T-helper 22 cell (primary cell): ENCODE data around the gene ZCCHC24.
A peak's percentile ranks its signal among the peaks of the same experiment; 100 is the strongest.

Experiments
- DNase-seq: peaks from one replicate; pipeline ENCODE4 v3.0.0-alpha.2; 2020; ENCODE audit warnings: low read depth

The ZCCHC24 gene

GRCh38 chr10:79359816-79360498, 85.5 kb downstream of the ZCCHC24 start:
- no peak for DNase-seq

DNA sequence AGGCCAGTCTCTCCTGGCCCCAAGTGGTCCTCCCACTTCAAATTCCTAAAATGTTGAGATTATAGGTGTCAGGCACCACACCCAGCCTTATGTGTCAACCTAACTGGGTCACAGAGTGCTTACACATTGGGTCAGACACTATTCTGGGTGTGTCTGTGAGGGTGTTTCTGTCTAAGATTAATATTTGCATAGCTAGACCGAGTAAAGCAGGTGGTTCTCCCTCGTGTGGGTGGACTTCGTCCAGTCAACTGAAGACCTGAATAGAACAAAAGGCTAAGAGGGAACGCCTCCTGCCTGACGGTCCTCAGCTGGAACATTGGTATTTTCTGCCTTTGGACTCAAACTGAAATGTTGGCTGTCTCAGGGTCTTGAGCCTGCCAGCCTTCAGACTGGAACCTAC, 86.6 kb downstream of the ZCCHC24 start:
- DNase-seq, result no peak

GRCh38 chr10:79357180-79357579, 88.2 kb downstream of the ZCCHC24 start:
- DNase-seq, result no peak

GRCh38 chr10:79356104-79356503, 89.3 kb downstream of the ZCCHC24 start:
- no peak for DNase-seq

- DNase-seq, result no peak
These were observed 89.9 kb downstream of the ZCCHC24 start for GRCh38 chr10:79355420-79356017.

GRCh38 chr10:79354615-79355014, 90.8 kb downstream of the ZCCHC24 start:
- DNase-seq, result no peak

GRCh38 chr10:79354141-79354540, 91.3 kb downstream of the ZCCHC24 start:
- DNase-seq, result no peak

DNA sequence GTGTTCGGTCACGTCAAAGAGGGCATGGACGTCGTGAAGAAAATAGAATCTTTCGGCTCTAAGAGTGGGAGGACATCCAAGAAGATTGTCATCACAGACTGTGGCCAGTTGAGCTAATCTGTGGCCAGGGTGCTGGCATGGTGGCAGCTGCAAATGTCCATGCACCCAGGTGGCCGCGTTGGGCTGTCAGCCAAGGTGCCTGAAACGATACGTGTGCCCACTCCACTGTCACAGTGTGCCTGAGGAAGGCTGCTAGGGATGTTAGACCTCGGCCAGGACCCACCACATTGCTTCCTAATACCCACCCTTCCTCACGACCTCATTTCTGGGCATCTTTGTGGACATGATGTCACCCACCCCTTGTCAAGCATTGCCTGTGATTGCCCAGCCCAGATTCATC, 91.7 kb downstream of the ZCCHC24 start:
- no peak for DNase-seq

DNA sequence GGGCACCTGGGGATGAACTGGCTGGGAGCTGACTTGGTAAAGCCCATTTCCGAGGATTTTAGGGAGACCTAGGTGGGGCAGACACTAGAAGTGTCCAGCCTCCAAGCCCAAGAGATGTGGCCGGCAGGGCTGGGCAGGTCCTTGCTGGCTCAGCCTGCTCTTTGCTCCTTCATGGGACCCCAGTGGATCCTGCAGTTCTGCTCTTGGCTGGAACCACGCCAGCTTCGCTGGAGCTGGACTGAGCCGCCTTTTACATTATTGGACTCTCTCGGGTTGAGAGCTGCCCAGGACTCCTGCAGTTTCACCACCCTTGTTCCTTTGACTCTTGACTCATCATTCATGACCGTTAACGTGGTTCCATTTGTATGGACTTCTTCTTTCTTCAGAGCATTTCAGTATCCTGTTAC, 92.4 kb downstream of the ZCCHC24 start:
- no peak for DNase-seq

DNA sequence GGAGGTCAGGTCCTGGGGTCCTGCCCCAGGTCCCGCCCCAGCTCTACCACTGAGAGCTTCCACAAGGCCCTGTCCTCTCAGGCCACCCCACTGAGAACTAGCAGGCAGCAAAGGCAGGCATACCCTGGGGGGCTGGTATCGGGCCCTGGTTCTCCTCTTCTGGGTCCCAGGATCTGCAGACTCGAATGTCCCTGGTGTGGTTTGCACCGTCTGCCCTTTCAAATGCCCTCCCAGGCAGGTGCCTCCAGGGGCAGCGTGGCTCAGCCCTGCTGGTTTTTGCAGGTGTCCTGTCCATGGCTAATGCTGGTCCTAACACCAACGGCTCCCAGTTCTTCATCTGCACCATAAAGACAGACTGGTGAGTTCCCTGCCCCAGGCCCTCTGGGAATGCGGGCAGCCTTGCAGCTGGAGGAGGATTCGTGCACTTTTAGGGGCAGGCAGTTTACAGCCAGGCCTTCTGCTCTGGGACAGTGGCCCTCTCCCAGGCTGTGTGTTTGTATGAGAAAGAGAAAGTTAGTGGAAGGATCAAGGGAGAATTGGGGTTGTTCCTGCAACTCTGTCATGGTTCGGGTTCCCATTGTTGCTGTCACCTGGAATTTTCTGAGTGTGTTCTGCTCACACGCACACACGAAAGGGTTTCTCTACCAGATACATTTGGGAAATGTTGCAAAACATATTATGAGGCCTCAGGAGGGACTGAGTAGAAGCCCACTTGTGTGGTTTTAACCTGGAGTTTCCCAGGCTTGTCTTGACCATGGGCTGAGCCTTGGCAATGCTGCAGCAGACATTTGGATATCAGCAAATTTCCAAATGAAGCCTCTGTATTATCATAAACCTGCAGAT, 93.2 kb downstream of the ZCCHC24 start:
- DNase-seq, result no peak

GRCh38 chr10:79351332-79351731, 94.1 kb downstream of the ZCCHC24 start:
- DNase-seq, result no peak

GRCh38 chr10:79350407-79351154, 94.8 kb downstream of the ZCCHC24 start:
- DNase-seq, result no peak

- DNase-seq, result no peak
These were observed 95.5 kb downstream of the ZCCHC24 start for GRCh38 chr10:79349766-79350406.

DNA sequence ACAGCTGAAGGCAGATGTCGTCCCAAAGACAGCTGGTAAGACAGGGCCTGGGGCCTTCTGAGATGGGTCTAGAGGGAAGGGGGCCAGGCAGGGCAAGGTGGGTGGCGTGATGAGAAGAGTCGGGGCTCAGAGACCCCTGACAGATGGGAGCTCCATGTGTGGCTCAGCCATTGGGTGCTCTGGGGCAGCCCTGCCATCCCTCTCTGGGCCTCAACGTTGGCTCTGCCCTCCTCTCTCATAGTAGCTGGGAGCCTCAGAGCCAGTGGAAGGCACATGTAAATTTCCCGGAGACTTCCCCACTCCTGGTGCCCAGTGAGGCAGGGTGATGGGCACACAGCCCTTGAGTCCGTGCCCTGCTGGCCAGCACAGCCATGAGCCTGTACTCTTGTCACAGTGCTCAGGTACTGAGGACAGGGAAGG, 96.3 kb downstream of the ZCCHC24 start:
- DNase-seq, result no peak

DNA sequence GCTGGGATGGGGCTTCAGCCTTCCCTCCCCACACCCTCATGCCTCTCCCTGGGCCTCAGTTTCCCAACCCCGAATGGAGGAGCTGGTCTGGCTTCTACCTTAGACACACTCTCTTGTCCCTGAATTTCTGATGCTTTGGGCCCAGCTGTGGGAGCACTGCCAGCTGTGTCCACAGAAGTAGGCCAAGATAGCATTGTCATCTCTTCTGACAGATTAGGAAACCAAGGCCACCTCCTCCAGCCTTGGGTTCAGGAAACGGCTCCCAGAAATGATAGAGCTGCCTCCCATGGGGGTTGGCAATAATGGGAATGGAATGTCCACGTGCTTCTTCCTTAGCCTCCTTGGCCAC, 96.8 kb downstream of the ZCCHC24 start:
- DNase-seq, result no peak

- peak; percentile 58 for DNase-seq
These were observed 97.4 kb downstream of the ZCCHC24 start for GRCh38 chr10:79347894-79348639.

DNA sequence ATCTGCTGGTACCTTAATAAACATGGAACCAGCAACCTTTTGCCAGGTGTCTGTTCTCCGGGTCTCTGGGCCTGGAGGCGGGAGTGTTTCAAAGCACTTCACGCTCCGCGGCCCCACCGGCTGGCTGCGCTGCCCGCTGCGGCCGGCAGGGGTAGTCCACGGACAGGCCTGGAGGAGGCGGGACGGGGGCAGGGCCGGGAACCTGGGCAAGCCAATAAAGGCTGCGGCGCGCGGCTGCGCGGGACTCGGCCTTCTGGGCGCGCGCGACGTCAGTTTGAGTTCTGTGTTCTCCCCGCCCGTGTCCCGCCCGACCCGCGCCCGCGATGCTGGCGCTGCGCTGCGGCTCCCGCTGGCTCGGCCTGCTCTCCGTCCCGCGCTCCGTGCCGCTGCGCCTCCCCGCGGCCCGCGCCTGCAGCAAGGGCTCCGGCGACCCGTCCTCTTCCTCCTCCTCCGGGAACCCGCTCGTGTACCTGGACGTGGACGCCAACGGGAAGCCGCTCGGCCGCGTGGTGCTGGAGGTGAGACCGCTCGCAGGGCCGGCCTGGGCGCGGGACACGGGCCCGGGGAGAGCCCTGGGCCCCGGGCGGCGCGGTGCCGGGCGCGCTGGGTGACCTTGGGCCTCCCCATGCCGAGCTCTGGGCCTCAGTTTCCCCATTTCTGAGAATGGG, 98.1 kb downstream of the ZCCHC24 start, which contains the start of gene PPIF:
Gene PPIF, plus strand, starts transcription at position 244 of the 668 bp plus-strand sequence. Its CDS starts 80 bp downstream, at position 324.
- peak; percentile 87 for DNase-seq

DNA sequence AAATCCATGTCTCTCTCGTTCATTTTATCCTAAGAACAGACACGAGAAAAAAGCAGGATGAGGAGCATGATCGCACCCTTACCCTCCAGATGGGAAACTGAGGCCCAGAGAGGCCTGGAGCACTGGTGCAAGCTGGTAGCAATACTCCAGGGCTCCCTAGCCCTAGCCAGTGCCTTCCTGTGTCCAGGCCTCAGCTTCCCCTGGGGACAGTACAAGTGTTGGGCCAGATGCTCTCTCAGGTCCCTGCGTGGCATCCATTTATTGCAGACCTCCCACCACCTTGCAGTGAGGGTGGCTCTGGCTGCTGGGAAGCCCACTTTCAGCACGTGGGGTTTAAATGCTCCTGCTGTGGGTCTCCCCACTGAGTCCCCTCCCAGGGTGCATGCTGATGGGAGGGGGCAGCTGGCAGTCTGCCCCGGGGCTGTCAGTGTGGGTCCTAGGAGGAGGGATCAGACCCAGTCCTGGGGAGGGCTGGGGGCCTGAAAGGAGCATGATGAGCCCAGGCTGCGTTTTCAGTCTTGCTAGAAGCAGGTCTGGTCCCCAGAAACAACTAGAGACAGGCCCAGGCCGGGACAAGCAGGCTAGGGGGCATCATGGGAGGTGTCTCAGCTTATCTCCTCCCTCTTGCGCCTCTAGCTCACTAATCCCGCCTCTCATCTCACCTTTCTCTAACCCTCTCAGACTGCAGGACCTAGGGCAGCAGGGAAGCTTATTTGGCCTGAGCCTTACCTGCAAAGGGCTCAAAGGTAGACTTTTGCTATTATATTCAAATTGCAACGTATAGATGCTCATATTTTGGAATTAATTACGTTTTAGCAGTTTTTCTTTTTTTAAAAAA, 98.8 kb downstream of the ZCCHC24 start:
- no peak for DNase-seq

DNA sequence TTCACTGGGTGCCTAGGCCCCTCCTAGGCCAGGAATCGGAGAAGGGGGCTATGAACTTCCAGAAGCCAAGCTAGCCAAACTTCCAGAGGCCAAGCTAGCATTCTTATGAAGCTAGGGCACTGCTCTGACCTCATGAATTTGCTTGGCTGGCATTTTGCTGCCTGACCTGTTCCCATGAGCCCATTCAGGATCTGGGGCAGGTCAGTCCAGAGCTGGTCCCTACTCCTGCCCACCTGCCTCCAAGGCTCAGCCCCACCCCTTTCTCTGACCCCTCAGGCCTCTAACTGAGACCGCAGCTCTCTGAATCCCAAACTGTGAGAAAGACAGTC, 99.4 kb downstream of the ZCCHC24 start:
- no peak for DNase-seq
